Cardiac ventricle fibroblast (primary cell): Measurements from ENCODE around the gene DSN1. TPM values are rescaled to one million over a fixed set of nuclear protein-coding genes. Genes with fewer than 3 reads are reported as not detected.

ENCODE experiments used
- total RNA-seq: library from RNA; depleted of rRNA; stranded (reverse); fragments of >200 nt; gene quantifications from 2 replicates; pipeline ENCODE4 v1.2.3, GENCODE V29; 2015

Gene DSN1, protein sequence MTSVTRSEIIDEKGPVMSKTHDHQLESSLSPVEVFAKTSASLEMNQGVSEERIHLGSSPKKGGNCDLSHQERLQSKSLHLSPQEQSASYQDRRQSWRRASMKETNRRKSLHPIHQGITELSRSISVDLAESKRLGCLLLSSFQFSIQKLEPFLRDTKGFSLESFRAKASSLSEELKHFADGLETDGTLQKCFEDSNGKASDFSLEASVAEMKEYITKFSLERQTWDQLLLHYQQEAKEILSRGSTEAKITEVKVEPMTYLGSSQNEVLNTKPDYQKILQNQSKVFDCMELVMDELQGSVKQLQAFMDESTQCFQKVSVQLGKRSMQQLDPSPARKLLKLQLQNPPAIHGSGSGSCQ
- total RNA-seq: 6.7 and 7.0 TPM in 2 replicates

DNA sequence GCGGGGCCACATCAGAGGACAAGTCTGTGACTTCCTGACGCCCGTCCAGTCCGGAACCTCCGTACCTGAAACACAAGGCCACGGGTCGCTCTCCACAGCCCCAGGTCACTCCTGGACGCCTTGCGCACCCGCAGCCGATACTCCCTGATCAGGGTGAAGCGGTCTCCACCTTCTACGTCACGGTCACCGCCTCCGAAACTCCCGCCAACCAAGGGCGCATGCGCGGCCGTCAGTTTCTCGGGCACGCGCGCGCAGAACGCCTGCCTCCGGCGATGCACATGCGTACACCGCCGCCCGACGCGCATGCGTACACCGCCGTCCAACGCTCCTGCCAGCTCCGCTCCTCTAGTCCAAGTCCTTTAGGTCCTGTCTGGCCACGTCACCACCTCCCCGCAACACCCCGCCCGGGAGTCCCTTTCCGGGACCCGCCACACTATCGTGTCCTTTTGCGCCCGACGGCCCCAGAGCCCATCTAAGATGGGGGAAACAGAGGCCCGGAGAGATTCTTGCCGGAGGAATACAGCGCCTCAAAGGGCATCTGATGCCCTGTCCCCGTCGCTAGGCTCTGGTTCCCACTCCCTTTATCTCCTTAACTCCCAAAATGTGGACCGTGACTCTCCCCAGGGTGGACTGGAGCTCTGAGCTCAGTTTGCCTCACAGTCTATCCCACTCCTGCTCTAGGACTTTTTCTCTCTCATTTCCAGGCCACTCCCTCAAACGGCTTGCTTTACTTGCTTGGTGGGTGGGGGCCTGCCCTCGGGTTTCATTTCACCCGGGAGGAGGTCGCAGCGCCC is at the start of gene DSN1:
TSS of gene DSN1 (minus strand) at position 167 of the 794 bp plus-strand sequence. CDS start 2,305 bp downstream, outside the sequence.

DNA sequence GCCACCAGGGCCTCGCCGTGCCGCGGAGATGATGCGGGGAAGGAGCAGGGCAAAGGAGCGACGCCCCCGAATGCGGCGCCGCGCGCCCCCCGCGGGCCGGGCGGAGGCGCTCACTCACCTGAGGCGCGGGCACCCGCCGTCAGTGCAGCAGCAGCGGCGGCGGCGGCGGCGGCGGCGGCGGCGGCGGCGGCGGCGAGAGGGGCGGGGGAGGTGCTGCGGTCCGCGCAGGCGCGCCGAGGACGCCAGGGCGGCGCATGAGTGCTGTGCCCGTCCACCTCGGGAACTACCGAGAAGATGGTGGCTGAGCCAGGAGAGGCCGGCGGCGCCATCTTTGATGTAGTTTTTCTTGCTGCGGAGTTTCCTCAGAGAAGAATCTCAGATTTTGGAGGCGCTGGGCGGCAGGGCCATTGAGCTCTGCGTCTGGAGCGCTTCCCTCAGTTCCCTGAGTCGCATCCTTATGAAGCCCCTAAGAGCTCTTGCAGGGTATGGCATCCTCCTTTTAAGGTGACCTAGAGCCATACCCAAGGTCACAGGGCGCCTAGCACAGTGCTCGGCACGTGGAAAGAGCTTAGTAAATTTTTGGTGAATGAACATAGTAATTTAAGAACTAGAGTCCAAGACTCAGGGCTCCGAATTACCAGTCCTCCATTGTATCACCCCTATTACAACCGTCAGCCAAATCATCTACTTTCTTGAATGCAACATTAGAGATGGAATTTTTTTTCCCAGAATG is 27.5 kb downstream of the DSN1 start, which contains the start of gene NDRG3:
TSS of gene NDRG3 (minus strand) at position 164 of the 733 bp plus-strand sequence. CDS start 24,355 bp downstream, outside the sequence.

Other genes with a start within 250 kb of the DSN1 start
- gene MYL9, start 232.2 kb downstream of the DSN1 start, total RNA-seq: 30.6 and 39.0 TPM in 2 replicates
- 5.4 and 7.4 TPM in 2 replicates for gene TGIF2, start 200.2 kb downstream of the DSN1 start, total RNA-seq
- 62.5 and 67.3 TPM in 2 replicates for gene RAB5IF, start 168.0 kb downstream of the DSN1 start, total RNA-seq
- not detected in 2 replicates for gene SLA2, start 127.6 kb downstream of the DSN1 start, total RNA-seq
- 18.8 and 19.6 TPM in 2 replicates for gene NDRG3, start 27.7 kb downstream of the DSN1 start, total RNA-seq
- gene TLDC2, start 102.4 kb upstream of the DSN1 start, total RNA-seq: not detected in 2 replicates
- gene SAMHD1, start 177.9 kb upstream of the DSN1 start, total RNA-seq: 135 and 143 TPM in 2 replicates